H9 (cell line): ENCODE measurements around the gene LEKR1. TPM values are rescaled to one million over a fixed set of nuclear protein-coding genes. Genes with fewer than 3 reads are reported as not detected.

Experiments
- DNase-seq: peaks from one replicate; pipeline ENCODE4 v3.0.0-alpha.2; 2017
- H2AFZ ChIP-seq: one replicate; pipeline ENCODE4 v1.6.1; 2013; ENCODE audit warnings: mild to moderate bottlenecking, low read length, control low read depth, moderate library complexity
- H2AK5ac ChIP-seq: 2 replicates; pipeline ENCODE4 v1.6.1; 2013; ENCODE audit warnings: low read length, control low read depth, mixed read lengths; ENCODE audit not compliant: insufficient read length
- H2BK120ac ChIP-seq: one replicate; pipeline ENCODE4 v1.6.1; 2013; ENCODE audit warnings: low read depth, mild to moderate bottlenecking, low read length, control low read depth, inconsistent platforms; ENCODE audit not compliant: poor library complexity, severe bottlenecking
- H2BK12ac ChIP-seq: 2 replicates; pipeline ENCODE4 v1.6.1; 2013; ENCODE audit warnings: low read length, control low read depth, mixed read lengths, low read depth; ENCODE audit not compliant: insufficient read length
- H2BK15ac ChIP-seq: 2 replicates; pipeline ENCODE4 v1.6.1; 2013; ENCODE audit warnings: low read depth, low read length, control low read depth
- H2BK20ac ChIP-seq: one replicate; pipeline ENCODE4 v1.6.1; 2013; ENCODE audit warnings: low read depth, mild to moderate bottlenecking, low read length, control low read depth, inconsistent platforms; ENCODE audit not compliant: poor library complexity, severe bottlenecking
- H2BK5ac ChIP-seq: 2 replicates; pipeline ENCODE4 v1.6.1; 2013; ENCODE audit warnings: low read length, control low read depth, mixed read lengths; ENCODE audit not compliant: insufficient read length
- H3K14ac ChIP-seq: 2 replicates; pipeline ENCODE4 v1.6.1; 2013; ENCODE audit warnings: low read length, control low read depth; ENCODE audit not compliant: insufficient read depth
- H3K18ac ChIP-seq: 2 replicates; pipeline ENCODE4 v1.6.1; 2013; ENCODE audit warnings: low read depth, mild to moderate bottlenecking, mixed read lengths, low read length, control low read depth; ENCODE audit not compliant: insufficient read length
- H3K23ac ChIP-seq: 2 replicates; pipeline ENCODE4 v1.6.1; 2013; ENCODE audit warnings: low read length, control low read depth, mixed read lengths, low read depth; ENCODE audit not compliant: insufficient read length
- H3K23me2 ChIP-seq: 2 replicates; pipeline ENCODE4 v1.6.1; 2013; ENCODE audit warnings: low read depth, mild to moderate bottlenecking, mixed read lengths, low read length, control low read depth; ENCODE audit not compliant: insufficient read length, poor library complexity, severe bottlenecking
- H3K27ac ChIP-seq: 2 replicates; pipeline ENCODE4 v1.5.1; 2013; ENCODE audit warnings: low read length, control low read depth, mixed read lengths, low read depth; ENCODE audit not compliant: insufficient read length
- H3K27me3 ChIP-seq: 2 replicates; pipeline ENCODE4 v1.6.1; 2013; ENCODE audit warnings: low read length, control low read depth, inconsistent platforms; ENCODE audit not compliant: insufficient read depth
- H3K4ac ChIP-seq: 2 replicates; pipeline ENCODE4 v1.6.1; 2013; ENCODE audit warnings: low read depth, mild to moderate bottlenecking, control low read depth, inconsistent platforms, low read length, moderate library complexity
- H3K4me1 ChIP-seq: 2 replicates; pipeline ENCODE4 v1.6.1; 2013; ENCODE audit warnings: low read length, control low read depth, inconsistent platforms; ENCODE audit not compliant: insufficient read depth
- H3K4me2 ChIP-seq: 2 replicates; pipeline ENCODE4 v1.6.1; 2013; ENCODE audit warnings: low read length, control low read depth, mixed read lengths; ENCODE audit not compliant: insufficient read length, insufficient read depth
- H3K56ac ChIP-seq: 2 replicates; pipeline ENCODE4 v1.6.1; 2013; ENCODE audit warnings: low read depth, mild to moderate bottlenecking, mixed read lengths, low read length, control low read depth; ENCODE audit not compliant: insufficient read length
- H3K79me1 ChIP-seq: 2 replicates; pipeline ENCODE4 v1.6.1; 2013; ENCODE audit warnings: low read depth, mild to moderate bottlenecking, moderate library complexity, low read length, control low read depth, inconsistent platforms; ENCODE audit not compliant: insufficient read depth, poor library complexity, severe bottlenecking
- H3K79me2 ChIP-seq: 2 replicates; pipeline ENCODE4 v1.6.1; 2013; ENCODE audit warnings: low read length, control low read depth, inconsistent platforms; ENCODE audit not compliant: insufficient read depth
- H3K9ac ChIP-seq: 2 replicates; pipeline ENCODE4 v1.6.1; 2013; ENCODE audit warnings: low read length, control low read depth, mixed read lengths; ENCODE audit not compliant: insufficient read length; ENCODE audit errors: extremely low read depth
- H3K9me3 ChIP-seq: one replicate; pipeline ENCODE4 v1.6.1; 2013; ENCODE audit warnings: low read depth, low read length, inconsistent platforms; ENCODE audit not compliant: control insufficient read depth
- H3T11ph ChIP-seq: one replicate; pipeline ENCODE4 v1.6.1; 2013; ENCODE audit warnings: mild to moderate bottlenecking, low read length, control low read depth, inconsistent platforms
- H4K20me1 ChIP-seq: one replicate; pipeline ENCODE4 v1.6.1; 2013; ENCODE audit not compliant: control insufficient read depth, insufficient read length, insufficient read depth
- H4K5ac ChIP-seq: 2 replicates; pipeline ENCODE4 v1.6.1; 2013; ENCODE audit warnings: low read depth, mild to moderate bottlenecking, mixed read lengths, low read length, control low read depth; ENCODE audit not compliant: insufficient read length
- H4K8ac ChIP-seq: replicated peaks from 2 replicates; pipeline ENCODE4 v1.6.1; 2013; ENCODE audit warnings: low read length, control low read depth, mixed read lengths, low read depth; ENCODE audit not compliant: insufficient read length
- H4K91ac ChIP-seq: 2 replicates; pipeline ENCODE4 v1.6.1; 2013; ENCODE audit warnings: low read depth, mild to moderate bottlenecking, moderate library complexity, mixed read lengths, low read length, control low read depth; ENCODE audit not compliant: insufficient read length
- H3K27ac Mint-ChIP-seq, 3 experiments: 2 replicates in 2 of 3; 3 replicates in 1 of 3; pipeline ENCODE4 v1.8.0; 2020 to 2021; ENCODE audit warnings: mixed read lengths in 3 of 3, mild to moderate bottlenecking in 1 of 3, moderate library complexity in 1 of 3
- H3K27me3 Mint-ChIP-seq: 2 replicates; pipeline ENCODE4 v1.8.0; 2021; ENCODE audit warnings: low read depth, mild to moderate bottlenecking, moderate library complexity, mixed read lengths
- H3K36me3 Mint-ChIP-seq, 3 experiments: 2 replicates in 2 of 3; 3 replicates in 1 of 3; pipeline ENCODE4 v1.8.0; 2020 to 2021; ENCODE audit warnings: low read depth in 3 of 3, mixed read lengths in 3 of 3; ENCODE audit not compliant: insufficient read depth in 1 of 3
- H3K4me1 Mint-ChIP-seq, 2 experiments: 2 replicates each; pipeline ENCODE4 v1.8.0; 2020; ENCODE audit warnings: mixed read lengths in 2 of 2
- H3K4me3 Mint-ChIP-seq, 2 experiments: 2 replicates in 1 of 2; 3 replicates in 1 of 2; pipeline ENCODE4 v1.8.0; 2020 to 2021; ENCODE audit warnings: mild to moderate bottlenecking in 2 of 2, mixed read lengths in 2 of 2, moderate library complexity in 1 of 2
- H3K9me3 Mint-ChIP-seq, 2 experiments: 2 replicates in 1 of 2; 3 replicates in 1 of 2; pipeline ENCODE4 v1.8.0; 2020; ENCODE audit warnings: mild to moderate bottlenecking in 2 of 2, mixed read lengths in 2 of 2, moderate library complexity in 1 of 2
- CTCF ChIP-seq: fragments of 200-600 bp; sonication (generic); conservative IDR thresholded peaks from 3 replicates; pipeline ENCODE4 v1.8.0; 2021; ENCODE audit warnings: antibody characterized with exemption, mild to moderate bottlenecking
- WGBS: extraction: QIAGEN DNeasy Blood & Tissue Kit; methylation state at CpG from one replicate; pipeline ENCODE4 v1.1.7; 2013; ENCODE audit warnings: missing lambda C conversion rate, low lambda C conversion rate, mixed read lengths; ENCODE audit not compliant: insufficient read length; ENCODE audit errors: extremely low coverage; 5-methylcytosine and 5-hydroxymethylcytosine counted together
- total RNA-seq: library from RNA; stranded (reverse); gene quantifications from 2 replicates; pipeline ENCODE4 v1.2.1, GENCODE V29; 2021

LEKR1 gene
- total RNA-seq, 1 experiment from 2014 or later, result not detected

GRCh38 chr3:157030712-157031111, 204.6 kb downstream of the LEKR1 start:
- H2BK12ac ChIP-seq, result no peak overlapping the region
- Mint-ChIP-seq H3K36me3 (no peaks in the 10 kb centered on the region), H3K4me3 (no peak overlapping the region), H3K4me1 (0 out of 4 replicates have a peak, but pooled peaks cover 0 to 3% of the 10 kb centered on the region in 2 experiments), H3K27me3 (no peaks in the 10 kb centered on the region; the same call in 1 of the 2 replicates), H3K9me3 (no peaks in the 10 kb centered on the region), H3K27ac (no peak overlapping the region)
- no peak overlapping the region for H3K18ac ChIP-seq
- H3K4ac ChIP-seq, result no peak overlapping the region
- H3K79me2 ChIP-seq, result no peaks in the 10 kb centered on the region
- no CpG with 5 or more reads among the region's 4 CpGs for WGBS
- no peak overlapping the region for H3K4me2 ChIP-seq
- H4K8ac ChIP-seq, result no peak overlapping the region
- DNase-seq, result no peak
- H3K27ac ChIP-seq, result no peak overlapping the region
- no peak overlapping the region for H3K14ac ChIP-seq
- H3K4me1 ChIP-seq, result no peaks in the 10 kb centered on the region
- H4K5ac ChIP-seq, result no peak overlapping the region
- no peak overlapping the region for H3K23ac ChIP-seq
- no peak overlapping the region for H2BK120ac ChIP-seq
- H3T11ph ChIP-seq, result no peak overlapping the region
- no peak overlapping the region for H2AK5ac ChIP-seq
- H2BK15ac ChIP-seq, result no peak overlapping the region
- no peaks in the 10 kb centered on the region for H3K79me1 ChIP-seq
- no peak overlapping the region for H2BK5ac ChIP-seq
- H3K27me3 ChIP-seq, result no peaks in the 10 kb centered on the region
- no peak overlapping the region for H4K91ac ChIP-seq
- H4K20me1 ChIP-seq, result no peaks in the 10 kb centered on the region
- H3K23me2 ChIP-seq, result no peaks in the 10 kb centered on the region
- H3K56ac ChIP-seq, result no peak overlapping the region
- no peak overlapping the region for H2AFZ ChIP-seq
- H3K9ac ChIP-seq, result no peak overlapping the region
- H3K9me3 ChIP-seq, result no peaks in the 10 kb centered on the region
- no peak overlapping the region for H2BK20ac ChIP-seq
- no peak for TF ChIP-seq CTCF
